GM21423 (cell line): Measurements from ENCODE around the gene TENM4.

Experiments
- ATAC-seq: cut with Tn5 transposase; IDR thresholded peaks from one replicate; pipeline ENCODE4 v1.9.1; 2021; ENCODE audit warnings: mild to moderate bottlenecking, moderate library complexity; ENCODE audit not compliant: unreplicated experiment

Gene TENM4

DNA sequence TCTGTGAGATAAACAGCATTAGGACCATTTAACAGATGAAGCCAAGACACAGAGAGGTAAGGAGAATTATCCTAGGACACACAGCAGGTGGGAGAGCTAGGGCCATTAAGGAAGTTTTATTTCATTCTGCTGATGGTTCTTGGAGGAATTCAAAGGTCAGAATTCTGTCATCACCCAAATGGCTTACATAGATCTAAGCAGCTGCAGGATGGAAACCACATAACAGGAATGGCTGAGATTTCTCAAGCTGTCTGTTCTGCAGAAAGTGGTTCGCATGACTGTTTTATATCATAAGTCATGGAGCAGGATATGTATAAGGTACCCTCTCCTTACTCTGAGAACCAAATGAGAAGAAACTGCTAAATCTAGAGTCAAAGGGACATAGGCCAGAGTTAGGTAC is 702.9 kb downstream of the TENM4 start:
- no peak for ATAC-seq

DNA sequence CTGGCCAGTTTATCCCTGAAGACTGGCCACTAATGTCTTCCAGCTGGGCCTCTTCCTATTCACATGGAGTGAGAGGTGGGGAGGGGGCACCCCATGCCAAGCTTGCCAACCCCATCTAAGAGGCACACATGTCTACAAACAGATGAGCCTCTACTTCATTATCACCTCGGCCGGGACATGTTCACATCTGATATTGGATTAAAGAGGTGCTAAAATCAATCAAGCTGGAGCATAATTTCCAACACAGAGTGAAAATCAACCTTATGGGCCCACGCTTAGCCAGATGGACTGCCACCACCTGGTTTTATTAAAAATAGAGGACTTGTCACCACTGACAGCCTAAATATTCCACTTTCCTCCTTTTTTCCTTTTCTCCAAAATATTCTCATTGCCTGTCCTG is 703.5 kb downstream of the TENM4 start:
- ATAC-seq = no peak

DNA sequence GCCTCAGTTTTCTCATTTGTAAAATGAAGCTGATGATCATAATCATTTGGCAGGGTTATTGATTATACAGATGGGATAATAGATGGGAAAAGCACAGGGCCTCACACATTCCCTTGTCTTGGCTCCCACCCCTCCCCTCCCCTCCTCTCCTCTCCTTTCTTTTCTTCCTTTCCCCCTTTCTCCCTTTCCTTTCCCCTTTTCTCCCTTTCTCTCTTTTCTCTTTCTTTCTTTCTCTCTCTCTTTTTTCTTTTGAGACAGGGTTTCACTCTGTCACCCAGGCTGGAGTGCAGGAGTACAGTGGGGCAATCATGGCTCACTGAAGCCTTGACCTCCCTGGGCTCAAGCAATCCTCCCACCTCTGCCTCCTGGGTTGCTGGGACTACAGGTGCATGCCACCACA is 705.1 kb downstream of the TENM4 start:
- no peak for ATAC-seq

DNA sequence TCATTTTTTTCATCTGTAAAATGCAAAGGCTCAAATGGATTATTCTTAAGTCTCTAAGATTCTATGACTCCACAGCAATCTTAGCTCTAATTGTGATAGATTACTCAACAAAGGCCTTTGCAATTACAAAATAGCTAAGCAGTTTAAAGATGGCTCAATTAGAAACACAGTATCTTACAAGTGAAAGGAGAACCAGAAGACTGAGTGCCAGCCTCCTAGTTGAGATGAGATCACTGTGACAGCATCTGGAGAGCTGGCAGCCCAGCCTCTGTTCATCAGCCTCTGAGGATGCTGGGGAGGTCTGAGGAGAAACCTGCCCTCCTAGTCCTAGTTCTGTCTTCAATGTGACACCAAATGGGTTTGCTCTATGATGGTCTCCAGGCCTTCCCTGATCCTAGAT is 707.8 kb downstream of the TENM4 start:
- ATAC-seq = no peak

DNA sequence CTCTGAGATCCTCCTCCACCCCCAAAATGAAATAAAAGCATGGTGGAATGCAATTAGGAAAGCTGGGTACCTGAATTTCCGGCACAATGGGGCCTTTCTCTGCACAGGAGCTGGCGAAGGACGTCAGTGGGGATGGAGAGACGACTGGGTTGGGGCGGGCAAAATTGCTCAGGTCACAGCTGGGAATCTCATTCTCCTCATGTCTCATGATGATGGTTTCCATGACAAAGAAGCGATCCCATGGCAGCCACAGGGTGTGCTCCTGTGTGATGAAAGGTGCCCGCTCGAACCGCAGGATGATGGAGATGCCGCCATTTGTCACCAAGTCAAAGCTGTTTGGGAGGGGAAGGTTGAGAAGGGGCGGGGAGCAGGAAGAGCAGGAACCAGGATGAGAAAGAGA is 708.6 kb downstream of the TENM4 start:
- no peak for ATAC-seq

DNA sequence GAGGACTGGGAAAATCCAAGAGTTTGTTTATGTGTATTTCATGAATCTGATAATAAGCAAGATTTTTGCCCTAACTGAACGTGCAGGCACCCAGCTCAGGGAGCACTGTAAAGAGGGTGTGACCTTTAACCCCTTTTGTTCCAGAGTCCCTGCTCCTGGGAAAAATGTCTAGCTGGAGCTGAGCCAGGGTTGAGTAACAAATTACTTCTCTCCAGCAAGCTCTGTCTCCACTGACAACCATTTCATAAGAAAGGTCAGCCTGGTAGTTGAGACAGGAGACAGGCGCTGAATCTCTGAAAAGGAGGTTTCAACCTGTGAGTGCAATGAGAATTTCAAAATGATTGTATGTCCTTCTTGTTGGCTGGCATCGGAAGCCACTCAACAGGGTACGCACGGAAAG is 709.8 kb downstream of the TENM4 start:
- no peak for ATAC-seq

DNA sequence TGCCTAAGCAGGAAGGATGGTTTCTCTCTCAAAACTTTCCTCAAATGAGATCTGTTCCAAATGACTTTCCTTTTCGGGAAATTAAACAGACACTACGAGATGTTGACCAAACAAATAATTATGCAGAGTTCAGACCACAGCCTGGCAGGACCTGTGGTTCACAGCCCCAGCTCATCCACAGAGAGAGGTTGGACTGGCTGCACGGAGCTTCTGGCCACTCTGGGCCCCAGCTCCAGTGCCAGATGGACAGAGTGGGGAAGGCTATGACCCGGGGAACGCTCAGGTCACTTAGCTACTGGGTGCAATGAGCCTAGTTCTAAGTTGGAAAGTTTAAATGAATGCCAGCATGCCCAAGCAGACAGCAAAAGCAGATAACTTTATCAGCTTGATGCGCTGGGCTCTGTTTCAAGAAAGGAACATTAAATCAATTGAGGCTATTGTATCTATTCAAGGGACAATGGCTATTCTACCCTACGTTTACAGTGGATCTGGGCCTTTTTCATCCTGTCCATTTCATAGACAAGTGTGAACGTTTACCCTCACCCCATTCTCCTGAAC is 710.5 kb downstream of the TENM4 start:
- no peak for ATAC-seq

DNA sequence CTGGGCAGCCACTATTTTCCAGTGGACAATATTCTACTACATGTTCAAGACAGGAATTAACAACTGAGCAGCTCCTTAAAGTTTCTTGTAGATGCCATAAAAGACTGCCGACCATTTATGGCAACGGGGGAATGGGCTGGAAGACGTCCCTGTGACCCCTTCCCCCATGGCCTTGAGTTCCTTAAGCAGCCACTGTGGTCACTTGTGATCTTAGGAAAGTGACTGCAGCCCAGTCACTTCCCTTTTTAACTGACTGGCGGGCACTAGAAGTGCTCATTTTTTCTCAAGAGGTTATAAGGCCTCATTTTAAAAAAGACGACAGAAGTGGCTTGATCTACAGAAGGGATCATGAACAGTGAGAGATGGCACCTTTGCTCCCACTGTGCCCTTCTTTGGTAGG is 713.0 kb downstream of the TENM4 start:
- ATAC-seq = no peak

DNA sequence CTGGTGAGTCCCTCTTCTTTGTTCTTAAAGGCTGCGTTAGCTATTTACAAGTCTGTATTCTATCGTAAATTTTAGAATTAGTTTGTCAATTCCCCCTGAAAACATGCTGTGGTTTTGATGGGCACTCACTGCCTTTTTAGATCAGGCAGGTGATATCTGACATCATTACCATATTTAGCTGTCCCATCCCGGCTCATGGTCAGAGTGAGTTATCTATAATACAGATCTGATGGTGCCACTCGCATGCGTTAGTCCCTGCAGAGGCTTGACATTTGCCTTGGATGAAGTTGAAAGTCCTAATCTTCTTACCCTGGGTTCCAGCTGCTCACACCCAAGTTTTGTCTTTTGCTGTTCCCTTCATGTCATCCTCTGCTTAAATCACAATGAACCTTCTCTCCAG is 715.6 kb downstream of the TENM4 start:
- no peak for ATAC-seq

DNA sequence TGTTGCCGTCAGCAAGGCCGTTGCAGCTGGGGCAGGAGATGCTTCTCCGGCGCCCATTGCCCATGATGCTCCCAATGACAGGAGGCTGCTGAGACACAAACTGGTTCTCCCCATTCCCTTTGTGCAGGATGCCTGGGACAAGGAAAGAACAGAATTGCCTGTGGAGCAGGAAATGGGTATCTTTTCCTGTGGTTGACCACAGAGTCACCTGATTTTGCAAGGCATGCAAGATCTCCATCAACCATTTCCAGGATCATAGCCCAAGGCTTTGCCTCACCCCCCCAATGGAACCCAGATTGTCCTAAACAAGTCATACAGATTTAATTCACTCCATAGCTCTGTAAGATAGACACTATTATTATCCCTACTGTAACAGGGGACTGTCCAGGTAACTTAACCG is 718.0 kb downstream of the TENM4 start:
- ATAC-seq = no peak

DNA sequence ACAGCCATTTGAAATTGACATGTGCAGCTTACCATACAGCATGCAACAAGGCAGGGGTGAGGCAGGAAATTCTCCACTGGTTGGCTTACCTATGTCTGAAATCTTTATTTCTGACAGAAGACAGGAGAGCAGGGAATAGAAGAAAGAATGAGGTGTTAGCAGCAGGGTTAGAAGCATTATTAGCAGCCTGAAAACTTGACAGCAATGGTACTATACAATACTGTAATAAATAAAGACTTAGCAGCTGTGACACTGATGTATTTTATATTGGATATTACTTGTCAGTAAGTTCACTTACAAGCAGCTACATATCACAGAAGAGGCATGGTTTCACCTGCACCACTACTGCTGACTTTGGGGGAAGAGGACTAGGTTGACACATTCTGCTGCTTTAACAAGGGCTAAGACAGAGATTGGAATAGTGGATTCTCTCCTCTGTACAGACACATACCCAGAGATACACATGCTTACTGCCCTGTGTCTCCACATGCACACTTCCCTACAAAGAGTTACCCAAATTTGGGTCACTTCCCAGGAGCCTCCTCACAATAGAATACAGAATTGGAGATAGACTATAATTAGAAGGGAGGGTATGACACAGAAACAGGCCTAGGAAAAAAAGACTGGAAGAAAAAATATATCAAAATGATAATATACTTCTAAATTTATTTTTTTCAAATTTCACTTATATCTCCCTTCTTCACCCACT is 720.4 kb downstream of the TENM4 start:
- ATAC-seq = no peak

DNA sequence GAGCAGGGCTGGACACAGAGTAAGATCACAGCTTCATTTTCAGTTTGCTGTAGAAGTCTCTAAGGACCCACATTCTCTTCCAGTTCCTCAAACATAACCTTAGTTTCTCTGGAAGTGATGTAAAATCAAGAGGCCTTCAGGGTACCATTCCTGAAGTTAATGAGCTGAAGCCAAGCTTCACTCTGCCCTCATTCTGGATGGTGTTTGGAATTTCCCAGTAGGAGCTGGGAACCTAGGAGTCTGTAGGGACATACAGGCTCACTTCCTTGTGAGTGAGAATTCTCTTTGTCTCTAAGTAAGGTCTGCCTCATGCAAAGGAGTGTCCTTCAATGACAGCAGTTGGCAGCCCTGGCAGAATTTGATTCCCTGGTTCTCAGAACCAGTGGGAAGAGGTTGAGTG is 723.8 kb downstream of the TENM4 start:
- ATAC-seq = no peak

DNA sequence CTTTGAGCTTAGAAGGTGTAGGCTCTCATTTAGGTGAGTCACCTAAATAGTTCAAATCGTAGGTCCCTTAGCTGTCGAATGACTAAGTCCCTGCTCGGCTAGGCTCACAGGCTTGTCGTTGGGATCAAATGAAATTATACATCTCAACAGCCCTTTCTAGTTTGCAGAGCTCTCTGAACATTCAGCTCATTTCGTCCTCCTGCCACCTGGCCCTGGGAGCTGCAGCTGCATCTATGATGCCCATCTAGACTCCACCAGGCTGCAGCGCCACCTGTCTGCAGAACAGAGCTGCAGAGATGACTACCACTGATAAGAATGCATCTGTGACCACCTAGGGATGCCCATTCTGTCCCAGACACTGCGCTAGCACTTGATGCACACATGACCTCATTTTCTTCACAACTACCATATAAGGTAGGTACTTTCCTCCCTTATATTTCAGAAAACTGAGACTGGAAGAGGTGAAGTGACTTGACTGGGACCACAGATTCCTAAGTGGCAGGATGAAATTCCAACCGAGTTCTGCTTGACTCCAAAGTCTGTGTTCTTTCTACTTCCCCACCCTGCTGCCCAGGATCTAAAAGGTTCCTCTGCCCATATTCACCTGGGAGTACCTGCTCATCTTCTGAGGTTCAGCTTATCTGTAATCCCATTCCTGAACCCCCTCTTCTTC is 725.1 kb downstream of the TENM4 start:
- no peak for ATAC-seq

DNA sequence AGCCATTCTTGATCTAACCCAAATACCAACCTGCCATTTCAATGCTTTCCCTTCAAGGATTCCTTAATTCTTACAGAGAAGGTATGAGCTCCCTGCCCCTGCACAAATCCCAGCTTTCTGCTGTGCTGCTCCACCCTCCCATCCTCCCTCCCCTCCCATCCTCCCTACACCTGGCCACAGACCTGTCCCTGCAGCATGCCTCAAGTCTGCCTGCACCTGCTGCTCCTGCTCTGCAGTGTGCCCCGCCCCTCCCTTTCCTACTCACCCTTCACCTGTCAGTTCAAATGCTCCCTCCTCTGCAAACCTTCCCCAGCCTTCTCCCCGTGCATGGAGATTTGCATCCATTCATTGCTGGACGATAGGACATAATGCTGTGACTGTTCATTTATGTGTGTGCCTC is 726.3 kb downstream of the TENM4 start:
- ATAC-seq = no peak

DNA sequence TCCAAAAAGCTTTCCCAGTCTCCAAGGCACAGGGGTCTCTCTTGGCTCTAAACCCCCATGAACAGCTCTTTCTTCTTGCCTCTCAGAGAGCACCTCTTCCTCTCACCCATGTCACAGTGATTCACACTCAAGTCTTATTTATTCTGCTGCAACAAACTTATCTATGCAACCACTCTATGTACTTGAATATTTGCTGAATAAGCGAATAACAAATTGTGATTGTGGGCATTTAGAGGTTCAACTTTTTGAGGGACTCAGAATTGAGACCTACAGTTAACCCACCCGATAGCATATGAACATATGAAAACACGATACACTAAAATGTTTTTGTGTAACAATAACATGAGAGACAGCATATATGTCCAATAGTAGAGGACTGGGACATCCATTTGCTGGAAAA is 729.1 kb downstream of the TENM4 start:
- no peak for ATAC-seq

DNA sequence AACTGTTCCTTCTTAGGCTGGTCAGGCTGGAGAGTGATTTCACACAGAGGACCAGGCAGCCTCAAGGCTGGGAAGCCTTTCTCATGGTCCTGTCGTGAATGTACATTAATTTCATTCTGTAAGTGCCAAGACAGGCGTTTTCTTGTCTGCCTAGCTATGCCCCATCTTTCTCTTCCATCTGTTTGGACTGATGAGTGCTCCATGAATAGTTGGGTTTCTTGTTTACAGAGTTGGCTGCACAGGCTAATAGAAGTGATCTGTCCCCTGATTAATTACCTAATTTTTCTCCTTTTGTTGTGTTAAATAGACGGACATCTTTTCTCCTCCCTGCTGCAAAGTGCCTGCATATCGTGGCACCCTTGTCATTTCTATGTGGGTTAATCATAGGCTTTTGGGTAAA is 730.4 kb downstream of the TENM4 start:
- ATAC-seq = no peak

DNA sequence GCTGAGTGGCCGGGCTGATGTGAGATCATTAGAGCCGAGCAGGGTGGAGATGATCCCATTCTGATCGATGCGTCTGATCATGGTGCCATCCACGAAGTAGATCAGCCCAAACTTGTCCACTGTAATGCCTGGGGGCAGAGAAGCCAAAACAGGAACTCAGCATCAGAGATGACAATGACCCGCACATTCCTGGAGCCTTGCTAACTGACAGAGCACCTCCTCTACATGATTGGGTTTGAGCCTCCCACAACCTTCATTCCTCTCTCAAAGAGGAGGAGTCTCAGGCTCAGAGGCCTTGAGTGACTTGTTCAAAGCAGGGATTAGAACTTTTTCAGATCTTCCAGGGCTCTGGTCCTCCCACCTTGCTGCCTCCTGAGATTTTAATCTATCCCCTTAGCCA is 732.4 kb downstream of the TENM4 start:
- no peak for ATAC-seq

DNA sequence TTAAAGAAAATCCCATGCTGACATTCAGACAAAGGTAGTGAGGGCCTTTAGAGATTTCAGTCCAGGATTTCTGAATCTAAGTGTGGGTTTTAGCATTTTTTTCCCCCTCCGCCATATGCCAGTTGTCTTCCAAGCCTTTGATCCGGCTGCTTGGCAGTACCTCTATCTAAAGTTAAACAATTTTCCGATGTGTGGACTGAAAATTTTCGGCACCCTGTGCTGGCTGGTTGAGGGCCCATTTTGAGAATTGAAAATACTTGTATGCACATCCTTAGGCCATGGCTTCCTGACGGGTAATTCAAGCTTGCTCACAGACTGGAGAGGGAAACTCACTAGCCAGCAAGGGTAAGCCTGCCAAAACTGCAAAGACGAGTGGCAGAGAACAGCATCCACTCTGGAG is 734.3 kb downstream of the TENM4 start:
- no peak for ATAC-seq

DNA sequence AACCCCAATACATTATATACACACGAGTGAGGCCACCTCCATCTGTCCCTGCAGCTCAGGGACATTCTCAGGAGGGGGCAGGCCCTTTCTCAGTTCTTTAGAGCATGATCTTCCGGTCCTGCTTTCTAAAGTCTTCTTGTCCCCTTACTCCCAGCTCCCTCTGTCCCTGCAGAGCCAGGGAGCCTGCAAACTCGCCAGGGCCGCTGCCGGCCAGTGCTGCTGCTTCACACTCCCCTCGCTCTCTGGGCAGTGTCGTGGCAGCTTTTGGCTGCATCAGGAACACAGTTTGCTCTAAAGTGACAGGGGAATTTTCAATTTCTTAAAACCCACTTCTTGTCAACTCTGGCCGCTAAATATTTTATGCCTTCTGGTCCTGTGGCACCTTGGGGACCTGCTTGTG is 736.0 kb downstream of the TENM4 start:
- ATAC-seq = no peak

DNA sequence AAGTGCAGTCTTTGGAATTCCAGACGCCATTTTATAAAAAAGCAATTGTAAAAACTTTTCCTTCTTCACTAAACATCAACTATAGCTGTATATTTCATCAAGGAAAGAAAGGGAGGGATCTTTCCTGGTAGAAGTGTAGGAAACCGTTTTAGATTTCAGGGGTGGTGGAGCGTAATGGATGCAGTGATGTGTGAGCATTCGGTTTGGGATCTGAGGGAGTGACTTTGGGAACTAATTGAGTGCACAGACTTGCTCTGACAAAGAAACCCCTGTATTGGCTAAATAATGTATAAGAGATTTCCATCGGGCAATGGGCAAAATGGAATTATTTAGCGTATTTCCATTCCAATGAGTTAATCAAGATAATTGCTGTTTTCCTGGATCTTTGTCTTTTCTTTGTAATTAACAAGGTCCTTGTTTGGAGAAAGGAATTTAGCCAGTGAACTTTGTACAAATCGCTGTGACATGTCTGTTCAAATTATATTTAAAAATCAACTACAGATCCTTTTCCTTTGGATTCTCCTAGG is 741.2 kb downstream of the TENM4 start:
- no peak for ATAC-seq

DNA sequence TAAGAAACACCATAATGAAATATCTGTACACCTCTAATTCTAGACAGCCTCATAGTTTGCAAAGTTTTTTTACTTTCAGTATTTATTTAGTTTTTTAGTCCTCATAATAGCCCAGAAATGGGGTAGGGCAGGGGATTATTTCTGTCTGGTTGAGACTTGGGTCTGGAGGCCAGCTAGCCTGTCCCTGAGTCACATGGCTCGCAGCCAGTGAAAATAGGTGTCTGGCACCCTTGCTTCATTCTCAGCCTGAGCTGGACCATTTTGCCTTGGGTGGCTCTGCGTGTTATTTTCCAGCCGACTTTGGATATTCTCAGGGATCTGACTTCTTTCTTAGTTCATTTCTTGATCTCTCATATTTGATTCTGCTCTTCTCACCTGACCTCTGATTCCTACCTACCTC is 742.2 kb downstream of the TENM4 start:
- no peak for ATAC-seq

DNA sequence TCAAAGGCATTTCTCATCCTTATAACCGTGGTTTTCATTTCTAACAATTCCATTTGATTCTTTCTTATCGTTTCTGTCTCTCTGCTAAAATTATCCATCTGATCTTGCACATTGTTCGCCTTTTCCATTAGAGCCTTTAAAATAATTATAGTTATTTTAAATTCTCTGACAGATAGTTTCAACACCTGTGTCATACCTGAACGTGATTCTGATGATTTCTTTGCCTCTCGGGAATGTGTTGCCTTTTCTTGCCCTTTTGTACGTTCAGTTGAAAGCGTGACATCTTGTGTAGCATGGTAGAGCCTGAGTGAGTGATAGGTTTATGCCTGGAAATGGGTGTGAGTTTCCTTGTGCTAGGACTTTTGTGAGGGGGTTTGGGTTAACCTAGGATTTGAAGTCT is 744.7 kb downstream of the TENM4 start:
- ATAC-seq = no peak
